Measurements from ENCODE around the gene KCNA3.

GRCh38 chr1:110671361-110671760, 3.4 kb downstream of the KCNA3 start:
- TF ChIP-seq, protein P1, sequence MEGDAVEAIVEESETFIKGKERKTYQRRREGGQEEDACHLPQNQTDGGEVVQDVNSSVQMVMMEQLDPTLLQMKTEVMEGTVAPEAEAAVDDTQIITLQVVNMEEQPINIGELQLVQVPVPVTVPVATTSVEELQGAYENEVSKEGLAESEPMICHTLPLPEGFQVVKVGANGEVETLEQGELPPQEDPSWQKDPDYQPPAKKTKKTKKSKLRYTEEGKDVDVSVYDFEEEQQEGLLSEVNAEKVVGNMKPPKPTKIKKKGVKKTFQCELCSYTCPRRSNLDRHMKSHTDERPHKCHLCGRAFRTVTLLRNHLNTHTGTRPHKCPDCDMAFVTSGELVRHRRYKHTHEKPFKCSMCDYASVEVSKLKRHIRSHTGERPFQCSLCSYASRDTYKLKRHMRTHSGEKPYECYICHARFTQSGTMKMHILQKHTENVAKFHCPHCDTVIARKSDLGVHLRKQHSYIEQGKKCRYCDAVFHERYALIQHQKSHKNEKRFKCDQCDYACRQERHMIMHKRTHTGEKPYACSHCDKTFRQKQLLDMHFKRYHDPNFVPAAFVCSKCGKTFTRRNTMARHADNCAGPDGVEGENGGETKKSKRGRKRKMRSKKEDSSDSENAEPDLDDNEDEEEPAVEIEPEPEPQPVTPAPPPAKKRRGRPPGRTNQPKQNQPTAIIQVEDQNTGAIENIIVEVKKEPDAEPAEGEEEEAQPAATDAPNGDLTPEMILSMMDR (IDR thresholded peaks at IDR 0.05) = no peak
- no peak for TF ChIP-seq POLR2A (IDR thresholded peaks at IDR 0.05)
